GM21786 (cell line): ENCODE measurements around the gene CHRNA7.
"Not testable (repeated sequence)": the region's sequence is repeated elsewhere in the genome, so short reads cannot be mapped to it uniquely, and the experiment has no call there.

Source experiments
- ATAC-seq: cut with Tn5 transposase; IDR thresholded peaks from one replicate; pipeline ENCODE4 v1.9.1; 2021; ENCODE audit not compliant: unreplicated experiment

Gene CHRNA7

GRCh38 chr15:32119694-32120330 lies 89.5 kb downstream of the CHRNA7 start:
- no peak for ATAC-seq

GRCh38 chr15:32120577-32121383 lies 90.5 kb downstream of the CHRNA7 start:
- ATAC-seq: no peak

- ATAC-seq: no peak
Observed at GRCh38 chr15:32121384-32121695, 91.0 kb downstream of the CHRNA7 start.

GRCh38 chr15:32122013-32122412 lies 91.7 kb downstream of the CHRNA7 start:
- ATAC-seq: no peak

GRCh38 chr15:32123473-32123872 lies 93.2 kb downstream of the CHRNA7 start:
- ATAC-seq: no peak

- no peak for ATAC-seq
Observed at GRCh38 chr15:32124726-32125125, 94.4 kb downstream of the CHRNA7 start.

- no peak for ATAC-seq
Observed at GRCh38 chr15:32125595-32125994, 95.3 kb downstream of the CHRNA7 start.

- ATAC-seq: no peak
Observed at GRCh38 chr15:32129815-32130214, 99.5 kb downstream of the CHRNA7 start.

GRCh38 chr15:32130823-32131222 lies 100.5 kb downstream of the CHRNA7 start:
- no peak for ATAC-seq

GRCh38 chr15:32131803-32132202 lies 101.5 kb downstream of the CHRNA7 start:
- ATAC-seq: no peak

GRCh38 chr15:32132859-32133258 lies 102.5 kb downstream of the CHRNA7 start:
- no peak for ATAC-seq

GRCh38 chr15:32134842-32135241 lies 104.5 kb downstream of the CHRNA7 start:
- no peak for ATAC-seq

- no peak for ATAC-seq
Observed at GRCh38 chr15:32135335-32135734, 105.0 kb downstream of the CHRNA7 start.

GRCh38 chr15:32145512-32145911 lies 115.2 kb downstream of the CHRNA7 start:
- ATAC-seq: not testable (repeated sequence)

- ATAC-seq: no peak
Observed at GRCh38 chr15:32148833-32149555, 118.7 kb downstream of the CHRNA7 start.

GRCh38 chr15:32152574-32152973 lies 122.3 kb downstream of the CHRNA7 start:
- ATAC-seq: no peak

GRCh38 chr15:32153868-32154623 lies 123.7 kb downstream of the CHRNA7 start:
- not testable (repeated sequence) for ATAC-seq

GRCh38 chr15:32162143-32162542 lies 131.8 kb downstream of the CHRNA7 start:
- ATAC-seq: not testable (repeated sequence)

GRCh38 chr15:32164065-32164464 lies 133.8 kb downstream of the CHRNA7 start:
- ATAC-seq: not testable (repeated sequence)

- not testable (repeated sequence) for ATAC-seq
Observed at GRCh38 chr15:32164747-32165146, 134.4 kb downstream of the CHRNA7 start.

- ATAC-seq: not testable (repeated sequence)
Observed at GRCh38 chr15:32165775-32166174, 135.5 kb downstream of the CHRNA7 start.
